ENCODE measurements around the gene AKAP11.

AKAP11 gene

DNA sequence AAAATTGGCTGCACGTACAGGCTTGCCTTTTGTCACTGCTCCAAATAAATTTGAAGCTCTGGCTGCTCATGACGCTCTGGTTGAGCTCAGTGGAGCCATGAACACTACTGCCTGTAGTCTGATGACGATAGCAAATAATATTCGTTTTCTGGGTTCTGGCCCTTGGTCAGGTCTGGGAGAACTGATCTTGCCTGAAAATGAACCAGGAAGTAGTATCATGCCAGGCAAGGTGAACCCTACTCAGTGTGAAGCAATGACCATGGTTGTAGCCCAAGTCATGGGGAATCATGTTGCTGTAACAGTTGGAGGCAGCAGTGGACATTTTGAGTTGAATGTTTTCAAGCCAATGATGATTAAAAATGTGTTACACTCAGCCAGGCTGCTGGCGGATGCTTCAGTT, 16.1 kb upstream of the AKAP11 start:
- Mint-ChIP-seq H3K4me1 (no peaks in the 10 kb centered on the region), H3K27ac (no peak overlapping the region), H3K27me3 (ENCODE audit: low read depth) (no peaks in the 10 kb centered on the region), H3K9me3 (peaks cover 5% of the 10 kb centered on the region), H3K36me3 (ENCODE audit: low read depth) (peaks cover 6% of the 10 kb centered on the region), H3K4me3 (no peak overlapping the region)
- TF ChIP-seq, protein P1, sequence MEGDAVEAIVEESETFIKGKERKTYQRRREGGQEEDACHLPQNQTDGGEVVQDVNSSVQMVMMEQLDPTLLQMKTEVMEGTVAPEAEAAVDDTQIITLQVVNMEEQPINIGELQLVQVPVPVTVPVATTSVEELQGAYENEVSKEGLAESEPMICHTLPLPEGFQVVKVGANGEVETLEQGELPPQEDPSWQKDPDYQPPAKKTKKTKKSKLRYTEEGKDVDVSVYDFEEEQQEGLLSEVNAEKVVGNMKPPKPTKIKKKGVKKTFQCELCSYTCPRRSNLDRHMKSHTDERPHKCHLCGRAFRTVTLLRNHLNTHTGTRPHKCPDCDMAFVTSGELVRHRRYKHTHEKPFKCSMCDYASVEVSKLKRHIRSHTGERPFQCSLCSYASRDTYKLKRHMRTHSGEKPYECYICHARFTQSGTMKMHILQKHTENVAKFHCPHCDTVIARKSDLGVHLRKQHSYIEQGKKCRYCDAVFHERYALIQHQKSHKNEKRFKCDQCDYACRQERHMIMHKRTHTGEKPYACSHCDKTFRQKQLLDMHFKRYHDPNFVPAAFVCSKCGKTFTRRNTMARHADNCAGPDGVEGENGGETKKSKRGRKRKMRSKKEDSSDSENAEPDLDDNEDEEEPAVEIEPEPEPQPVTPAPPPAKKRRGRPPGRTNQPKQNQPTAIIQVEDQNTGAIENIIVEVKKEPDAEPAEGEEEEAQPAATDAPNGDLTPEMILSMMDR (IDR thresholded peaks at IDR 0.05; ENCODE audit: unreplicated experiment in 3 of 3), result no peak

DNA sequence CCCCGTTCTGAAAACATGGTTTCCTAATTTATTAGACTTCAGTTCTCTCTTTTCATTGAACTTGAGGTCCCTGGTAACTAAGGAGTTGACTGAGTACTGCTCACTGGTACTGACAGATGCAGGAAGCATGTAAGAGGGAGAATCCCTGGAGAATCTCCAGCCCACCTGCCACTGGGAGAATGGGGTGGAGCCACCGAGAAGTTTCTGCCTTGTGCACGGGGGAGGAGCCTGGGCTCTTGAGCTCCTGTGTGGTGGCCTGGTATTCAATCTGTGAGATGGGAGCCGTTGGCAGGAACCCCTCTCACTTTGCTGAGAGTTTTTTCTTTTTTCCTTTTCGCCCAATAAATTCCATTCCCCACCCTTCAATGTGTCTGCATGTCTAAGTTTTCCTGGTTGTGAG, 13.2 kb upstream of the AKAP11 start:
- TF ChIP-seq, protein P1 (IDR thresholded peaks at IDR 0.05; ENCODE audit: unreplicated experiment in 3 of 3), result no peak
- Mint-ChIP-seq H3K4me3 (no peak overlapping the region), H3K36me3 (ENCODE audit: low read depth) (peaks cover 10% of the 10 kb centered on the region), H3K27ac (no peak overlapping the region), H3K9me3 (peaks cover 11% of the 10 kb centered on the region), H3K4me1 (no peaks in the 10 kb centered on the region), H3K27me3 (ENCODE audit: low read depth) (no peaks in the 10 kb centered on the region)

GRCh38 chr13:42259515-42259914, 12.4 kb upstream of the AKAP11 start:
- H3K27ac Mint-ChIP-seq, result peak overlapping the region in 1 of 3 experiments; percentile 51
- H3K4me3 Mint-ChIP-seq, result no peak overlapping the region
- peaks cover 10% of the 10 kb centered on the region for H3K36me3 Mint-ChIP-seq (ENCODE audit: low read depth)
- TF ChIP-seq, protein P1 (IDR thresholded peaks at IDR 0.05; ENCODE audit: unreplicated experiment in 3 of 3), result no peak
- H3K27me3 Mint-ChIP-seq (ENCODE audit: low read depth), result no peaks in the 10 kb centered on the region
- no peaks in the 10 kb centered on the region for H3K4me1 Mint-ChIP-seq
- peaks cover 11% of the 10 kb centered on the region for H3K9me3 Mint-ChIP-seq

DNA sequence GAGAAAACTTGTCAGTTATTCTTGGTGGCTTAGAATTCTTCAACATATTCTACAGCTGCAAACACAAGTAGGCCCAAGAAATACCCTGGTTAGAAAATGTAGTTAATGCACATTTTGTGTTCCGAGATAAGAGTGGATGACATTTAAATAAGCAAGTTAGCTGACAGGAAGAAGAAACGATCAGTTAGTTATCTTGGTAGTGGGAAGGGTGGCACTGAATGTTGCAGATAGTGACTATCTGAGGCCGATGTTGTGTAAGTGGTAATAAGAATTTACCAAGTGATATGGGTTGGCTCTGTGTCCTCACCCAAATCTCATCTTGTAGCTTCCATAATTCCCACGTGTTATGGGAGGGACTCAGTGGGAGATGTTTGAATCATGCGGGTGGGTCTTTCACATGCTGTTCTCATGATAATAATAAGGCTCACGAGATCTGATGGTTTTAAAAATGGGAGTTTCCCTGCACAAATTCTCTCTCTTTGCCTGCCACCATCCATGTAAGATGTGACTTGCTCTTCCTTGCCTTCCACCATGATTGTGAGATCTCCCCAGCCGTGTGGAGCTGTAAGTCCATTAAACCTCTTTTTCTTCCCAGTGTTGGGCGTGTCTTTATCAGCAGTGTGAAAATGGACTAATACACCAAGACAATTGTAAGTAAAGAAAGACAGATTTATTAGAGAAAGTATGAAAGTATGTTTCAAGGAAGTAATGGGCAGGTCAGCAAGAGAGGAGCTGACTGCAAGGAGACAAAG, 10.9 kb upstream of the AKAP11 start:
- Mint-ChIP-seq H3K36me3 (ENCODE audit: low read depth) (peaks cover 10% of the 10 kb centered on the region), H3K27me3 (ENCODE audit: low read depth) (no peaks in the 10 kb centered on the region), H3K4me3 (no peak overlapping the region), H3K4me1 (peaks cover 6% of the 10 kb centered on the region), H3K9me3 (peaks cover 11% of the 10 kb centered on the region), H3K27ac (no peak overlapping the region)
- TF ChIP-seq, protein P1 (IDR thresholded peaks at IDR 0.05; ENCODE audit: unreplicated experiment in 3 of 3), result no peak

DNA sequence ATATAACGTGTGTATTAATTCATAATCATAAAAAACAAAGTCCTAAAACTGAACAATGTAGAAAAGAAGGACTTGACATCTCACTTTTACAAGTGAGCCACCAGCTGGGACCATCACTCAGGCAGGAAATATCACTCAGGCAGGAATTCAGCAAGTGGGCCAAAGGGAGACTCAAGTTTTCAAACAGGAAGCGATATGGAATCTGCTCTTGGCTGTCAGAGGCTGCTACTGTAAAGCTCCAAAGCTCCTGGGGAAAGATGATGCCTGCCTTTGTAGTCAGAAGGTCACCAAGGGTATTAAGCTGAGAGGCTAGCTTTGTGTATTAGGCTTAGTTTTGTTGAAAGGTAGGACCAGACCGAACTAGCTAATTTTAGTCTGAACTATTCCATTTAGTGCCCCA, 5.5 kb upstream of the AKAP11 start:
- peak overlapping the region; percentile 33 to 53 (median 47) for H3K27ac Mint-ChIP-seq
- peaks cover 12% of the 10 kb centered on the region for H3K36me3 Mint-ChIP-seq (ENCODE audit: low read depth)
- peaks cover 16% of the 10 kb centered on the region for H3K9me3 Mint-ChIP-seq
- H3K27me3 Mint-ChIP-seq (ENCODE audit: low read depth), result no peaks in the 10 kb centered on the region
- no peak overlapping the region for H3K4me3 Mint-ChIP-seq
- peaks cover 48% of the 10 kb centered on the region for H3K4me1 Mint-ChIP-seq
- TF ChIP-seq, protein P1 (IDR thresholded peaks at IDR 0.05; ENCODE audit: unreplicated experiment in 3 of 3), result no peak
